Astrocyte of the cerebellum (primary cell): ENCODE results near the gene RIT2.

ENCODE experiments used
- DNase-seq: peaks from one replicate; pipeline ENCODE4 v3.0.0-alpha.2; 2011; ENCODE audit warnings: low read depth
- H3K4me3 ChIP-seq: 2 replicates; pipeline ENCODE4 v1.5.1; 2011; ENCODE audit warnings: mild to moderate bottlenecking, low read depth, low read length, moderate library complexity
- in situ Hi-C: cut with HindIII; loops from 2 replicates; pipeline ENCODE4 v1.10.0; 2017; ENCODE audit warnings: low sequenced_read_pairs
- TF ChIP-seq, protein P1 (sequence below): IDR thresholded peaks from 2 replicates; pipeline ENCODE4 v1.5.1; 2012; ENCODE audit warnings: low read length, low read depth, moderate library complexity, mild to moderate bottlenecking; ENCODE audit errors: missing control alignments

RIT2 gene

DNA sequence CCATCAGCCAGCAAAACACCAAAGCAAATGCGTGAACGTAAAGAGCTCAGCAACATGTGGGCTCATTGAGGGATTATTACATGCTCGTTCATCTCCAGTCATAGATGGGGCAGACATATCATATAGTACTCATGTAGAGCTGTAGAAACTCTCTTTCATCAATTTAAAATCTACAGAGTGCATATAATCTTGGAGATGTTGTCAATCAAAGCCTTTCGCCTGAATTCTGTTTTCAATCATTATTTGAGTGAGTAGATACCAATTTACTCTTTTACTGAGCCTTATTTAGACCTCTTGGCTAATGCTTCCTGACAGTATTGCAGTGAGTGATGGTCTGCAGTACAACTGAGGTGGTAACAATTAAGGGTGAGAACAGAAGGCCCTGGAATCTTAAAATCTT is 7.0 kb downstream of the RIT2 start:
- TF ChIP-seq, protein P1, sequence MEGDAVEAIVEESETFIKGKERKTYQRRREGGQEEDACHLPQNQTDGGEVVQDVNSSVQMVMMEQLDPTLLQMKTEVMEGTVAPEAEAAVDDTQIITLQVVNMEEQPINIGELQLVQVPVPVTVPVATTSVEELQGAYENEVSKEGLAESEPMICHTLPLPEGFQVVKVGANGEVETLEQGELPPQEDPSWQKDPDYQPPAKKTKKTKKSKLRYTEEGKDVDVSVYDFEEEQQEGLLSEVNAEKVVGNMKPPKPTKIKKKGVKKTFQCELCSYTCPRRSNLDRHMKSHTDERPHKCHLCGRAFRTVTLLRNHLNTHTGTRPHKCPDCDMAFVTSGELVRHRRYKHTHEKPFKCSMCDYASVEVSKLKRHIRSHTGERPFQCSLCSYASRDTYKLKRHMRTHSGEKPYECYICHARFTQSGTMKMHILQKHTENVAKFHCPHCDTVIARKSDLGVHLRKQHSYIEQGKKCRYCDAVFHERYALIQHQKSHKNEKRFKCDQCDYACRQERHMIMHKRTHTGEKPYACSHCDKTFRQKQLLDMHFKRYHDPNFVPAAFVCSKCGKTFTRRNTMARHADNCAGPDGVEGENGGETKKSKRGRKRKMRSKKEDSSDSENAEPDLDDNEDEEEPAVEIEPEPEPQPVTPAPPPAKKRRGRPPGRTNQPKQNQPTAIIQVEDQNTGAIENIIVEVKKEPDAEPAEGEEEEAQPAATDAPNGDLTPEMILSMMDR, result no peak
- no peak overlapping the region for H3K4me3 ChIP-seq
- DNase-seq, result no peak
- in situ Hi-C loops, result no loop called here

GRCh38 chr18:43093646-43094045 is 21.8 kb downstream of the RIT2 start:
- in situ Hi-C loops, result no loop called here
- H3K4me3 ChIP-seq, result no peak overlapping the region
- no peak for DNase-seq
- TF ChIP-seq, protein P1, result no peak

GRCh38 chr18:43092539-43092938 is 22.9 kb downstream of the RIT2 start:
- H3K4me3 ChIP-seq, result no peak overlapping the region
- in situ Hi-C loops, result no loop called here
- no peak for DNase-seq
- TF ChIP-seq, protein P1, result no peak

DNA sequence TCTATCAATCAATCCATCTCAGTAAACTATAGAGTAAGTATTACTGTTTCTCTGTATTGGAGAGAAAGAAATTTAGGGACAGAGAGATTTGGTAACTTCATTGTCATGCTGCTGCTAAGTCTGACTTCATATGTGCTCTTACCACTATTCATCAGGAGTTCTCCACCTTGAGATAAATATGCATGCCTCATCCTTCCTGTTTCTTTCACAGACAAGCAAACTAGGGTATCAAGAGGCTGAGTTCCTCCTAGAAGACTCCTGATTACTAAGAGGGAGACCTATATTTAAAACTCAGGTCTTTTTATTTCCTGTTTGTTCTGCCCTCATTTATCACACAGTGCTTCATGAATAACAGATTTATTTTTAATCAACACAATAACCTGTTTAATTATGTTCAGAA is 34.1 kb downstream of the RIT2 start:
- no peak overlapping the region for H3K4me3 ChIP-seq
- in situ Hi-C loops, result no loop called here
- no peak for DNase-seq
- TF ChIP-seq, protein P1, result no peak

DNA sequence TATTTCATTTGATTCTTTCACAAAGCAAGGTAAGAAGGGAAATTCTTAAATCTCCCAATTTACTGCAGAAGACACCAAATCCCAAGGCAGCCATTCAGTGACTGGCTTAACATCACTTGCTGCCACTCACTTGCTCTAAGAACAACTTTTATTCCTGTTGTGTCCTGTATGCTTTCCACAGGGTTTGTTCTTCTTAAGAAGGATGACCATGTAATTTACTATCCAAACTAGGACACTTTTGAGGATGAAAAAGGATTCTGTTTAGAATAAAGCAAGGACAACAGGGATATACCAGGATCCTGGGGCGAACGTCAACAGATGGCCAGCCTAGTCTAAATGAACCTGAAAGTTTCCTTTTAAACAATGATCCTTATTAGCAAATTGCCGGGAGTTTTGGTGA is 34.8 kb downstream of the RIT2 start:
- in situ Hi-C loops, result no loop called here
- H3K4me3 ChIP-seq, result no peak overlapping the region
- TF ChIP-seq, protein P1, result no peak
- DNase-seq, result no peak

DNA sequence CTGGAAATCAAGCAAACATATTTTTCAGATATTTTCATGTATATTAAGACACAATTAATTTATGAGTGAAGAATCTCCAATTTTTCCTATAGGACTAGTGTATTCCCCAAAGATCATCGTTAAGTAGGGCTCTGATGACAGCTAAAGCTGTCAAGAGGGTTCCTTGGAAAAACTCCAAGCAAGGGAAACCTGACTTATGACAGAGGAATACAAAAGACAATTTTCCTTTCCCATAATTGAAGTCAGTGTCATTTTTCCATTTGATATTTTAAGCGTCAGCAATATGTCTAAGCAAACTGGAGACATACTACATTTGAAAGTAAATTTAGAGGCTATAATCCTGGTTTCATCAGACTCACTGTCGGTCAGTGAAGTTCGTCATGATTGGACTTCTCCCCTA is 36.1 kb downstream of the RIT2 start:
- DNase-seq, result no peak
- TF ChIP-seq, protein P1, result no peak
- H3K4me3 ChIP-seq, result no peak overlapping the region
- in situ Hi-C loops, result no loop called here

DNA sequence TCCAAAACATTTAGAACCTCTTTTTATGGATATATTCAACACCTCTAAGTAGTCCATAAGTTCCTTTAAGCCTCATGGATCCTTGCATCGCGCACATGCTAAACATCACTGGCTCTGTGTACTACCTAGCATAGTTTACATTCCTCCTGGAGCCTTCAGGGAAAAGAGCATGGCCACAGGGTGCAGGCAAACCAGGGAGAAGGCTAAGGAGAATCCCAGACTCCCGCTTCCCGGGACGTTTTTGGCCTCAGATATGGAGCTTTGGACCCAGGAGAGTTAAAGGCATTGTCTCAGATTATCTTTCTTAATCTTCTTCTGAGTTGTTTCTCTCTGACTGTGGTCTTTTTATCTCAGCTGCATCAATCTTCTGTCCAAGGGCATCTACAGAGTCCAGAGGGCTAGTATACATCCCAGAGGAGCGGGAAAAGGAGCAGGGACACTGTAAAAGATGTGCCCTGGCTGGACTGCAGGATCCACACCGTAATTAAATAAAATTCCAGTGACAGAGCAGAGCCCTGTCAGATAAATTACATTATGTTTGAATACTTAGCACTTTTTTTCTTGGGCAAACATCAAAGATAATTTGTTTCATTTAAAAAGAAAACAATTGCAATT is 36.9 kb downstream of the RIT2 start:
- in situ Hi-C loops, result no loop called here
- TF ChIP-seq, protein P1, result no peak
- H3K4me3 ChIP-seq, result no peak overlapping the region
- DNase-seq, result no peak
